DND-41 (cell line): ENCODE results near the gene ADCY7.

ENCODE experiments used
- CTCF ChIP-seq: IDR thresholded peaks from 2 replicates; pipeline ENCODE4 v1.5.1; 2012; ENCODE audit warnings: borderline replicate concordance, low read length, moderate library complexity, mild to moderate bottlenecking; ENCODE audit not compliant: poor library complexity, severe bottlenecking; ENCODE audit errors: extremely low read depth
- EZH2 ChIP-seq: IDR thresholded peaks from 3 replicates; pipeline ENCODE4 v1.6.1; 2012; ENCODE audit warnings: borderline replicate concordance, low read depth, mild to moderate bottlenecking, moderate library complexity, low read length, inconsistent platforms; ENCODE audit not compliant: severe bottlenecking

- no peak for TF ChIP-seq EZH2
- TF ChIP-seq CTCF, result no peak
These were observed 49.9 kb downstream of the ADCY7 start for GRCh38 chr16:50316102-50316847.
